ENCODE results near the gene SLC6A4. TPM values are rescaled to one million over a fixed set of nuclear protein-coding genes. Genes with fewer than 3 reads are reported as not detected.

The SLC6A4 gene
- total and polyA plus RNA-seq, 2 experiments from 2014 or later, result 0.06 to 0.14 TPM

DNA sequence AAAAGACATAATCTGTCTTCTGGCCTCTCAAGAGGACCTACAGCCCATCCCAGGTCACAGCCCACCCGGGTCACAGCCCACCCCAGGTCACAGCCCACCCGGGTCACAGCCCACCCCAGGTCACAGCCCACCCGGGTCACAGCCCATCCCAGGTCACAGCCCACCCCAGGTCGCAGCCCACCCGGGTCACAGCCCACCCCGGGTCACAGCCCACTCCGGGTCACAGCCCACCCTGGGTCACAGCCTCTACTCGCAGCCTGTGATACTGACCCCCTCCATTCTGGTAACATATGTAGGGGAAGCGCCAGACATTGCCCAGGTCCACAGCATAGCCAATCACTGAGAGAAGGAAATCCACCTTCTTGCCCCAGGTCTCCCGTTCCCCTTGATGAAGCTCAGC is 14.2 kb downstream of the SLC6A4 start:
- Histone ChIP-seq H3K4me1 (ENCODE audit: insufficient read depth) (no peaks in the 10 kb centered on the region), H3F3A (replicated peaks; ENCODE audit: low read depth) (no peaks in the 10 kb centered on the region), H3K27ac (ENCODE audit: low read depth) (no peak overlapping the region), H3K36me3 (ENCODE audit: insufficient read depth) (no peaks in the 10 kb centered on the region), H3K4me3 (no peak overlapping the region), H4K20me1 (replicated peaks; ENCODE audit: insufficient read depth) (no peaks in the 10 kb centered on the region), H3K79me2 (replicated peaks; ENCODE audit: insufficient read depth) (no peaks in the 10 kb centered on the region), H3K4me2 (no peak overlapping the region), H2AFZ (no peak overlapping the region), H3K9me2 (ENCODE audit: insufficient read depth) (no peaks in the 10 kb centered on the region), H3K27me3 (ENCODE audit: insufficient read depth) (no peaks in the 10 kb centered on the region)
- TF ChIP-seq ZNF462 (CRISPR knock-in tag; IDR thresholded peaks at IDR 0.05), result no peak
- TF ChIP-seq, protein P1, sequence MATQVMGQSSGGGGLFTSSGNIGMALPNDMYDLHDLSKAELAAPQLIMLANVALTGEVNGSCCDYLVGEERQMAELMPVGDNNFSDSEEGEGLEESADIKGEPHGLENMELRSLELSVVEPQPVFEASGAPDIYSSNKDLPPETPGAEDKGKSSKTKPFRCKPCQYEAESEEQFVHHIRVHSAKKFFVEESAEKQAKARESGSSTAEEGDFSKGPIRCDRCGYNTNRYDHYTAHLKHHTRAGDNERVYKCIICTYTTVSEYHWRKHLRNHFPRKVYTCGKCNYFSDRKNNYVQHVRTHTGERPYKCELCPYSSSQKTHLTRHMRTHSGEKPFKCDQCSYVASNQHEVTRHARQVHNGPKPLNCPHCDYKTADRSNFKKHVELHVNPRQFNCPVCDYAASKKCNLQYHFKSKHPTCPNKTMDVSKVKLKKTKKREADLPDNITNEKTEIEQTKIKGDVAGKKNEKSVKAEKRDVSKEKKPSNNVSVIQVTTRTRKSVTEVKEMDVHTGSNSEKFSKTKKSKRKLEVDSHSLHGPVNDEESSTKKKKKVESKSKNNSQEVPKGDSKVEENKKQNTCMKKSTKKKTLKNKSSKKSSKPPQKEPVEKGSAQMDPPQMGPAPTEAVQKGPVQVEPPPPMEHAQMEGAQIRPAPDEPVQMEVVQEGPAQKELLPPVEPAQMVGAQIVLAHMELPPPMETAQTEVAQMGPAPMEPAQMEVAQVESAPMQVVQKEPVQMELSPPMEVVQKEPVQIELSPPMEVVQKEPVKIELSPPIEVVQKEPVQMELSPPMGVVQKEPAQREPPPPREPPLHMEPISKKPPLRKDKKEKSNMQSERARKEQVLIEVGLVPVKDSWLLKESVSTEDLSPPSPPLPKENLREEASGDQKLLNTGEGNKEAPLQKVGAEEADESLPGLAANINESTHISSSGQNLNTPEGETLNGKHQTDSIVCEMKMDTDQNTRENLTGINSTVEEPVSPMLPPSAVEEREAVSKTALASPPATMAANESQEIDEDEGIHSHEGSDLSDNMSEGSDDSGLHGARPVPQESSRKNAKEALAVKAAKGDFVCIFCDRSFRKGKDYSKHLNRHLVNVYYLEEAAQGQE (IDR thresholded peaks at IDR 0.05; ENCODE audit: unreplicated experiment), result no peak
- TF ChIP-seq NANOG (IDR thresholded peaks at IDR 0.05; ENCODE audit: borderline replicate concordance), result no peak
- TF ChIP-seq ZNF114 (CRISPR knock-in tag; IDR thresholded peaks at IDR 0.05), result no peak
- TF ChIP-seq JUNB (IDR thresholded peaks at IDR 0.05; ENCODE audit: unreplicated experiment), result no peak
- TF ChIP-seq, protein P2, sequence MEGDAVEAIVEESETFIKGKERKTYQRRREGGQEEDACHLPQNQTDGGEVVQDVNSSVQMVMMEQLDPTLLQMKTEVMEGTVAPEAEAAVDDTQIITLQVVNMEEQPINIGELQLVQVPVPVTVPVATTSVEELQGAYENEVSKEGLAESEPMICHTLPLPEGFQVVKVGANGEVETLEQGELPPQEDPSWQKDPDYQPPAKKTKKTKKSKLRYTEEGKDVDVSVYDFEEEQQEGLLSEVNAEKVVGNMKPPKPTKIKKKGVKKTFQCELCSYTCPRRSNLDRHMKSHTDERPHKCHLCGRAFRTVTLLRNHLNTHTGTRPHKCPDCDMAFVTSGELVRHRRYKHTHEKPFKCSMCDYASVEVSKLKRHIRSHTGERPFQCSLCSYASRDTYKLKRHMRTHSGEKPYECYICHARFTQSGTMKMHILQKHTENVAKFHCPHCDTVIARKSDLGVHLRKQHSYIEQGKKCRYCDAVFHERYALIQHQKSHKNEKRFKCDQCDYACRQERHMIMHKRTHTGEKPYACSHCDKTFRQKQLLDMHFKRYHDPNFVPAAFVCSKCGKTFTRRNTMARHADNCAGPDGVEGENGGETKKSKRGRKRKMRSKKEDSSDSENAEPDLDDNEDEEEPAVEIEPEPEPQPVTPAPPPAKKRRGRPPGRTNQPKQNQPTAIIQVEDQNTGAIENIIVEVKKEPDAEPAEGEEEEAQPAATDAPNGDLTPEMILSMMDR (conservative IDR thresholded peaks at IDR 0.05; ENCODE audit: low read depth in 2 of 2), result no peak
- TF ChIP-seq STAT1 (IDR thresholded peaks at IDR 0.05; ENCODE audit: unreplicated experiment), result no peak
- no peak for TF ChIP-seq ZNF331 (CRISPR knock-in tag; IDR thresholded peaks at IDR 0.05; ENCODE audit: low read depth)
- no peak for TF ChIP-seq ETS1 (IDR thresholded peaks at IDR 0.05)
- no peak for TF ChIP-seq POLR2AphosphoS5 (IDR thresholded peaks at IDR 0.05; ENCODE audit: low read depth)
- DNase-seq (ENCODE audit: low spot score) (no peak), ATAC-seq (no peak)
- H3K27me3 Mint-ChIP-seq (ENCODE audit: insufficient read depth, low read depth, poor library complexity), result peaks cover 3% of the 10 kb centered on the region
- H3K4me3 Mint-ChIP-seq, result no peak overlapping the region
- H3K27ac Mint-ChIP-seq, result no peak overlapping the region
- no peaks in the 10 kb centered on the region for H3K36me3 Mint-ChIP-seq (ENCODE audit: low read depth)
- no peaks in the 10 kb centered on the region for H3K9me3 Mint-ChIP-seq
- H3K4me1 Mint-ChIP-seq, result peaks cover 4% of the 10 kb centered on the region
